ENCODE results near the gene UBE2J1.
"Not testable (repeated sequence)": the region's sequence is repeated elsewhere in the genome, so short reads cannot be mapped to it uniquely, and the experiment has no call there.

UBE2J1 gene

GRCh38 chr6:89315249-89315885, 37.2 kb downstream of the UBE2J1 start, which contains the start of gene GABRR2:
Gene GABRR2 (minus strand): TSS chr6:89315299. CDS start chr6:89315165, 134 bp downstream.
- DNase-seq, result no peak

GRCh38 chr6:89314692-89315091, 37.8 kb downstream of the UBE2J1 start:
- no peak for DNase-seq

GRCh38 chr6:89313006-89313405, 39.5 kb downstream of the UBE2J1 start:
- no peak for DNase-seq

- no peak for DNase-seq
Measured at GRCh38 chr6:89311853-89312531, 40.5 kb downstream of the UBE2J1 start.

- no peak for DNase-seq
Measured at GRCh38 chr6:89311530-89311852, 41.0 kb downstream of the UBE2J1 start.

GRCh38 chr6:89310929-89311328, 41.6 kb downstream of the UBE2J1 start:
- no peak for DNase-seq

- DNase-seq, result no peak
Measured at GRCh38 chr6:89308525-89309395, 43.8 kb downstream of the UBE2J1 start.

- DNase-seq, result not testable (repeated sequence)
Measured at GRCh38 chr6:89304517-89304916, 48.0 kb downstream of the UBE2J1 start.

- DNase-seq, result no peak
Measured at GRCh38 chr6:89302936-89303335, 49.6 kb downstream of the UBE2J1 start.

- no peak for DNase-seq
Measured at GRCh38 chr6:89302195-89302770, 50.2 kb downstream of the UBE2J1 start.

- DNase-seq, result no peak
Measured at GRCh38 chr6:89301586-89302194, 50.8 kb downstream of the UBE2J1 start.

- DNase-seq, result no peak
Measured at GRCh38 chr6:89299466-89299850, 53.1 kb downstream of the UBE2J1 start.

GRCh38 chr6:89298680-89299465, 53.6 kb downstream of the UBE2J1 start:
- DNase-seq, result peak; percentile 60

- peak; percentile 67 for DNase-seq
Measured at GRCh38 chr6:89297695-89298351, 54.7 kb downstream of the UBE2J1 start.

GRCh38 chr6:89295981-89296380, 56.5 kb downstream of the UBE2J1 start:
- DNase-seq, result no peak

GRCh38 chr6:89295116-89295515, 57.4 kb downstream of the UBE2J1 start:
- DNase-seq, result not testable (repeated sequence)

GRCh38 chr6:89291256-89291819, 61.2 kb downstream of the UBE2J1 start:
- no peak for DNase-seq

GRCh38 chr6:89290401-89291155, 61.9 kb downstream of the UBE2J1 start:
- DNase-seq, result no peak

- no peak for DNase-seq
Measured at GRCh38 chr6:89289710-89290109, 62.8 kb downstream of the UBE2J1 start.

GRCh38 chr6:89287351-89288028, 65.0 kb downstream of the UBE2J1 start:
- DNase-seq, result no peak

Measured in CD4-positive, alpha-beta T cell treated with Interleukin-10 for 1 hour (primary cell).